ENCODE data around the gene LVRN. TPM values are rescaled to one million over a fixed set of nuclear protein-coding genes. Genes with fewer than 3 reads are reported as not detected.

Gene LVRN
- total and polyA plus RNA-seq, 8 donors: 0.06 to 1.9 (median 1.2) TPM

- ATAC-seq (no peak), DNase-seq (no peak)
- no peak for TF ChIP-seq CTCF (IDR thresholded peaks at IDR 0.05)
- Histone ChIP-seq H3K4me3 (no peak overlapping the region), H3K36me3 (no peaks in the 10 kb centered on the region), H3K27ac (no peak overlapping the region), H3K9me3 (no peaks in the 10 kb centered on the region), H3K4me1 (no peaks in the 10 kb centered on the region), H3K27me3 (no peaks in the 10 kb centered on the region)
- intact Hi-C loops (cut with DNase I): no loop called here
Measured at GRCh38 chr5:115992848-115993350, 30.6 kb downstream of the LVRN start.

GRCh38 chr5:115995351-115995750 lies 33.1 kb downstream of the LVRN start:
- Histone ChIP-seq H3K27ac (no peak overlapping the region), H3K4me3 (no peak overlapping the region), H3K4me1 (no peaks in the 10 kb centered on the region), H3K9me3 (no peaks in the 10 kb centered on the region), H3K36me3 (no peaks in the 10 kb centered on the region), H3K27me3 (no peaks in the 10 kb centered on the region)
- TF ChIP-seq CTCF (IDR thresholded peaks at IDR 0.05): no peak
- intact Hi-C loops (cut with DNase I): no loop called here
- DNase-seq (no peak), ATAC-seq (no peak)

GRCh38 chr5:116002116-116002906 lies 40.0 kb downstream of the LVRN start:
- no peak for TF ChIP-seq CTCF (IDR thresholded peaks at IDR 0.05)
- Histone ChIP-seq H3K9me3 (no peaks in the 10 kb centered on the region), H3K36me3 (no peaks in the 10 kb centered on the region), H3K27ac (no peak overlapping the region), H3K4me1 (no peaks in the 10 kb centered on the region), H3K4me3 (no peak overlapping the region), H3K27me3 (no peaks in the 10 kb centered on the region)
- intact Hi-C loops (cut with DNase I): no loop called here
- ATAC-seq (no peak), DNase-seq (no peak)

GRCh38 chr5:116004248-116004647 lies 42.0 kb downstream of the LVRN start:
- DNase-seq: no peak
- ATAC-seq: no peak
- no peak for TF ChIP-seq CTCF (IDR thresholded peaks at IDR 0.05)
- H3K9me3 ChIP-seq: no peaks in the 10 kb centered on the region
- intact Hi-C loops (cut with DNase I): no loop called here
- no peaks in the 10 kb centered on the region for H3K27me3 ChIP-seq
- H3K36me3 ChIP-seq: no peaks in the 10 kb centered on the region
- no peak overlapping the region for H3K27ac ChIP-seq
- H3K4me3 ChIP-seq: no peak overlapping the region
- no peaks in the 10 kb centered on the region for H3K4me1 ChIP-seq

- Histone ChIP-seq H3K4me3 (no peak overlapping the region), H3K27ac (no peak overlapping the region), H3K4me1 (no peaks in the 10 kb centered on the region), H3K9me3 (no peaks in the 10 kb centered on the region), H3K27me3 (no peaks in the 10 kb centered on the region), H3K36me3 (no peaks in the 10 kb centered on the region)
- ATAC-seq (no peak), DNase-seq (no peak)
- intact Hi-C loops (cut with DNase I): no loop called here
- TF ChIP-seq CTCF (IDR thresholded peaks at IDR 0.05): no peak
Measured at GRCh38 chr5:116009806-116010205, 47.5 kb downstream of the LVRN start.

All from left lung (tissue), 10 donors.